KBM-7 (cell line): ENCODE data around the gene APOA1.
"Not testable (repeated sequence)": the region's sequence is repeated elsewhere in the genome, so short reads cannot be mapped to it uniquely, and the experiment has no call there.

Source experiments
- DNase-seq: peaks from one replicate; pipeline ENCODE4 v3.0.0-alpha.2; 2015
- in situ Hi-C: fragments of 300-500 bp; cut with MboI; formaldehyde crosslinking; loops from 2 replicates; pipeline ENCODE4 v1.14.3; 2020; ENCODE audit warnings: low sequenced_read_pairs, low pct_unique_long_range_greater_than_20kb, mixed read lengths

APOA1 gene

GRCh38 chr11:116823031-116823843, 14.2 kb downstream of the APOA1 start, which contains the start of gene APOA4:
Gene APOA4 (minus strand): TSS chr11:116823304. CDS start chr11:116823191, 113 bp downstream.
- DNase-seq = no peak
- in situ Hi-C loops = no loop called here

- in situ Hi-C loops = no loop called here
- no peak for DNase-seq
These were observed 14.8 kb downstream of the APOA1 start for GRCh38 chr11:116822575-116822974.

GRCh38 chr11:116821050-116821918, 16.1 kb downstream of the APOA1 start:
- in situ Hi-C loops = no loop called here
- DNase-seq = no peak

- in situ Hi-C loops = no loop called here
- DNase-seq = no peak
These were observed 18.4 kb downstream of the APOA1 start for GRCh38 chr11:116819049-116819448.

GRCh38 chr11:116814502-116814901, 22.9 kb downstream of the APOA1 start:
- in situ Hi-C loops = no loop called here
- DNase-seq = no peak

GRCh38 chr11:116813781-116814471, 23.5 kb downstream of the APOA1 start:
- DNase-seq = no peak
- in situ Hi-C loops = no loop called here

GRCh38 chr11:116813170-116813569, 24.3 kb downstream of the APOA1 start:
- no peak for DNase-seq
- in situ Hi-C loops = no loop called here

- no peak for DNase-seq
- in situ Hi-C loops = no loop called here
These were observed 25.3 kb downstream of the APOA1 start for GRCh38 chr11:116812109-116812508.

- in situ Hi-C loops = no loop called here
- DNase-seq = no peak
These were observed 26.2 kb downstream of the APOA1 start for GRCh38 chr11:116811194-116811593.

- DNase-seq = no peak
- in situ Hi-C loops = no loop called here
These were observed 28.9 kb downstream of the APOA1 start for GRCh38 chr11:116808262-116809175.

- in situ Hi-C loops = no loop called here
These were observed 29.7 kb downstream of the APOA1 start for GRCh38 chr11:116807601-116808261.

GRCh38 chr11:116804001-116804400, 33.4 kb downstream of the APOA1 start:
- in situ Hi-C loops = no loop called here
- DNase-seq = no peak

More at GRCh38 chr11:116807601-116808261, 29.7 kb downstream of the APOA1 start:
- no peak for DNase-seq

- in situ Hi-C loops, DNase-seq: not testable (repeated sequence)
These were observed 35.8 kb downstream of the APOA1 start for GRCh38 chr11:116801662-116802061.

- no peak for DNase-seq
- in situ Hi-C loops = no loop called here
These were observed 36.8 kb downstream of the APOA1 start for GRCh38 chr11:116800610-116801009.

- DNase-seq = no peak
- in situ Hi-C loops = no loop called here
These were observed 39.1 kb downstream of the APOA1 start for GRCh38 chr11:116798368-116798767.

- DNase-seq = no peak
- in situ Hi-C loops = no loop called here
These were observed 39.6 kb downstream of the APOA1 start for GRCh38 chr11:116797816-116798215.

GRCh38 chr11:116796548-116796947, 40.9 kb downstream of the APOA1 start:
- no peak for DNase-seq
- in situ Hi-C loops = no loop called here

GRCh38 chr11:116794851-116795250, 42.6 kb downstream of the APOA1 start:
- in situ Hi-C loops = no loop called here
- no peak for DNase-seq
